Activated CD4-positive, alpha-beta T cell treated with anti-CD3 and anti-CD28 coated beads, Interleukin-2, amount 10 ng/mL, durations not matched to agents 7 days and 5 days (primary cell): ENCODE data around the gene GPC2. TPM values are rescaled to one million over a fixed set of nuclear protein-coding genes. Genes with fewer than 3 reads are reported as not detected.

Source experiments
- CTCF ChIA-PET: fragments of 350-600 bp; sonication (Branson Sonifier 250); formaldehyde crosslinking; loops from one replicate; lab custom pipeline; 2021; ENCODE audit warnings: antibody characterized with exemption; lab: Charles Lee
- POLR2A ChIA-PET: fragments of 350-600 bp; sonication (Branson Sonifier 250); formaldehyde crosslinking; loops from one replicate; lab custom pipeline; 2021; ENCODE audit warnings: antibody characterized with exemption; lab: Charles Lee
- DNase-seq: peaks from one replicate; pipeline ENCODE4 v3.0.0-alpha.2; 2020
- H3K27ac Mint-ChIP-seq: one replicate; pipeline ENCODE4 v1.8.0; 2021; ENCODE audit warnings: mild to moderate bottlenecking, moderate library complexity, mixed read lengths
- H3K27me3 Mint-ChIP-seq: one replicate; pipeline ENCODE4 v1.8.0; 2021; ENCODE audit warnings: mixed read lengths
- H3K36me3 Mint-ChIP-seq: one replicate; pipeline ENCODE4 v1.8.0; 2021; ENCODE audit warnings: low read depth, mixed read lengths
- H3K4me1 Mint-ChIP-seq: one replicate; pipeline ENCODE4 v1.8.0; 2021; ENCODE audit warnings: mixed read lengths
- H3K4me3 Mint-ChIP-seq: one replicate; pipeline ENCODE4 v1.8.0; 2021; ENCODE audit warnings: mild to moderate bottlenecking, moderate library complexity, mixed read lengths
- H3K9me3 Mint-ChIP-seq: one replicate; pipeline ENCODE4 v1.8.0; 2021; ENCODE audit warnings: mixed read lengths
- microRNA-seq: library from miRNA; unstranded; fragments of <30 nt; microRNA quantifications from one replicate; pipeline ENCODE4 v1.2.0, GENCODE V29; 2021; ENCODE audit warnings: borderline microRNAs expressed, borderline replicate concordance
- total RNA-seq, 2 experiments: library from RNA; stranded (reverse); gene quantifications; one replicate each; pipeline ENCODE4 v1.2.3, GENCODE V29; 2021

Gene GPC2
- total RNA-seq, 2 experiments from 2014 or later: 13.9 to 20.9 TPM

GRCh38 chr7:100124301-100125230 lies 52.6 kb downstream of the GPC2 start:
- ChIA-PET CTCF (interaction anchor here (0.6 to 5.2 kb wide), 8 partner anchors 6 to 130 kb away, joined by 3 to 36 read pairs (median 4); partner anchors contain the start of genes AP4M1, MCM7 and PVRIG), POLR2A (no interaction called here)
- no peaks in the 10 kb centered on the region for H3K27me3 Mint-ChIP-seq
- peaks cover 47% of the 10 kb centered on the region for H3K4me1 Mint-ChIP-seq
- H3K9me3 Mint-ChIP-seq: no peaks in the 10 kb centered on the region
- DNase-seq: no peak
- H3K27ac Mint-ChIP-seq: peak overlapping the region; percentile 100
- peak overlapping the region; percentile 100 for H3K4me3 Mint-ChIP-seq
- H3K36me3 Mint-ChIP-seq: peaks cover 30% of the 10 kb centered on the region

- POLR2A ChIA-PET: no interaction called here
These were observed 54.6 kb downstream of the GPC2 start for GRCh38 chr7:100122568-100122967.

GRCh38 chr7:100122067-100122466 lies 55.1 kb downstream of the GPC2 start:
- H3K27ac Mint-ChIP-seq: no peak overlapping the region
- peaks cover 49% of the 10 kb centered on the region for H3K4me1 Mint-ChIP-seq
- H3K9me3 Mint-ChIP-seq: no peaks in the 10 kb centered on the region
- peaks cover 37% of the 10 kb centered on the region for H3K36me3 Mint-ChIP-seq
- POLR2A ChIA-PET: no interaction called here
- H3K4me3 Mint-ChIP-seq: no peak overlapping the region
- DNase-seq: no peak
- CTCF ChIA-PET: interaction anchor here (0.6 to 5.2 kb wide), 5 partner anchors 9 to 446 kb away, joined by 3 to 36 read pairs (median 4); partner anchors contain the start of genes AP4M1, MCM7 and ZCWPW1
- no peaks in the 10 kb centered on the region for H3K27me3 Mint-ChIP-seq

More at GRCh38 chr7:100122568-100122967, 54.6 kb downstream of the GPC2 start:
- no peak for DNase-seq
- H3K4me1 Mint-ChIP-seq: peaks cover 49% of the 10 kb centered on the region
- peaks cover 37% of the 10 kb centered on the region for H3K36me3 Mint-ChIP-seq
- CTCF ChIA-PET: interaction anchor here (0.6 to 5.2 kb wide), 3 partner anchors 8 to 447 kb away, joined by 3 to 36 read pairs (median 4); no protein-coding TSS in a partner anchor
- H3K27ac Mint-ChIP-seq: peak overlapping the region; percentile 19
- no peaks in the 10 kb centered on the region for H3K9me3 Mint-ChIP-seq
- no peak overlapping the region for H3K4me3 Mint-ChIP-seq
- no peaks in the 10 kb centered on the region for H3K27me3 Mint-ChIP-seq

- peaks cover 31% of the 10 kb centered on the region for H3K36me3 Mint-ChIP-seq
- peak overlapping the region; percentile 83 for H3K4me3 Mint-ChIP-seq
- ChIA-PET CTCF (interaction anchor here (0.7 to 5.2 kb wide), 5 partner anchors 10 to 308 kb away, joined by 3 to 36 read pairs (median 3); partner anchors contain the start of genes AP4M1, MCM7 and ZCWPW1), POLR2A (no interaction called here)
- H3K9me3 Mint-ChIP-seq: no peaks in the 10 kb centered on the region
- no peak for DNase-seq
- H3K27me3 Mint-ChIP-seq: no peaks in the 10 kb centered on the region
- peaks cover 38% of the 10 kb centered on the region for H3K4me1 Mint-ChIP-seq
- H3K27ac Mint-ChIP-seq: peak overlapping the region; percentile 99
These were observed 56.5 kb downstream of the GPC2 start for GRCh38 chr7:100120733-100121036.

GRCh38 chr7:100119970-100120732 lies 57.0 kb downstream of the GPC2 start:
- DNase-seq: peak; percentile 77
- no peaks in the 10 kb centered on the region for H3K9me3 Mint-ChIP-seq
- peaks cover 34% of the 10 kb centered on the region for H3K4me1 Mint-ChIP-seq
- ChIA-PET CTCF (interaction anchor here (0.7 to 5.2 kb wide), 4 partner anchors 11 to 38 kb away, joined by 3 to 36 read pairs (median 4); partner anchors contain the start of genes AP4M1 and MCM7), POLR2A (no interaction called here)
- H3K27me3 Mint-ChIP-seq: no peaks in the 10 kb centered on the region
- peak overlapping the region; percentile 83 for H3K4me3 Mint-ChIP-seq
- H3K36me3 Mint-ChIP-seq: peaks cover 30% of the 10 kb centered on the region
- peak overlapping the region; percentile 99 for H3K27ac Mint-ChIP-seq

Small RNAs within 50 kb of the gene (microRNA-seq; reads per million reads assigned to microRNA genes)
- not detected for gene MIR4658

Other genes starting within 250 kb of the GPC2 start
- gene GJC3, start 247.8 kb downstream of the GPC2 start, total RNA-seq: under 1 TPM in 1 of 2 experiments, not detected in 1; 0.48 TPM
- not detected for gene AZGP1, start 201.3 kb downstream of the GPC2 start, total RNA-seq
- 10 to 100 TPM; 63.2 to 66.0 TPM for gene ZKSCAN1, start 161.8 kb downstream of the GPC2 start, total RNA-seq
- 1 to 10 TPM; 6.6 to 9.1 TPM for gene ZSCAN21, start 127.6 kb downstream of the GPC2 start, total RNA-seq
- 10 to 100 TPM; 24.5 to 28.3 TPM for gene ZNF3, start 95.7 kb downstream of the GPC2 start, total RNA-seq
- 10 to 100 TPM; 80.6 to 97.1 TPM for gene COPS6, start 88.4 kb downstream of the GPC2 start, total RNA-seq
- 100 to 1,000 TPM; 292 to 321 TPM for gene MCM7, start 76.0 kb downstream of the GPC2 start, total RNA-seq
- gene AP4M1, start 75.7 kb downstream of the GPC2 start, total RNA-seq: 10 to 100 TPM; 13.1 to 14.1 TPM
- 10 to 100 TPM; 60.1 to 65.5 TPM for gene TAF6, start 58.0 kb downstream of the GPC2 start, total RNA-seq
- gene CNPY4, start 57.7 kb downstream of the GPC2 start, total RNA-seq: 10 to 100 TPM; 40.5 to 40.7 TPM
- gene MBLAC1, start 50.4 kb downstream of the GPC2 start, total RNA-seq: 1 to 10 TPM; 2.3 to 3.6 TPM
- 100 to 1,000 TPM; 124 to 172 TPM for gene LAMTOR4, start 28.5 kb downstream of the GPC2 start, total RNA-seq
- gene TRAPPC14, start 18.7 kb downstream of the GPC2 start, total RNA-seq: 10 to 100 TPM; 54.0 to 54.6 TPM
- 10 to 100 TPM; 14.2 to 15.6 TPM for gene GAL3ST4, start 8.8 kb downstream of the GPC2 start, total RNA-seq
- gene STAG3, start 537 bp upstream of the GPC2 start, total RNA-seq: 10 to 100 TPM; 24.2 to 24.7 TPM
- 10 to 100 TPM; 61.2 to 66.6 TPM for gene PVRIG, start 42.6 kb upstream of the GPC2 start, total RNA-seq
- not detected for gene SPDYE3, start 130.3 kb upstream of the GPC2 start, total RNA-seq
- 10 to 100 TPM; 50.6 to 56.2 TPM for gene PILRB, start 180.7 kb upstream of the GPC2 start, total RNA-seq
- gene PILRA, start 196.1 kb upstream of the GPC2 start, total RNA-seq: 1 to 10 TPM; 1.8 to 2.7 TPM